HG03097 (cell line): ENCODE measurements around the gene KYNU.
A peak's percentile ranks its signal among the peaks of the same experiment; 100 is the strongest.
"Not testable (repeated sequence)": the region's sequence is repeated elsewhere in the genome, so short reads cannot be mapped to it uniquely, and the experiment has no call there.

Experiments
- ATAC-seq: cut with Tn5 transposase; IDR thresholded peaks from one replicate; pipeline ENCODE4 v1.9.1; 2021; ENCODE audit not compliant: unreplicated experiment, low FRiP score

The KYNU gene

DNA sequence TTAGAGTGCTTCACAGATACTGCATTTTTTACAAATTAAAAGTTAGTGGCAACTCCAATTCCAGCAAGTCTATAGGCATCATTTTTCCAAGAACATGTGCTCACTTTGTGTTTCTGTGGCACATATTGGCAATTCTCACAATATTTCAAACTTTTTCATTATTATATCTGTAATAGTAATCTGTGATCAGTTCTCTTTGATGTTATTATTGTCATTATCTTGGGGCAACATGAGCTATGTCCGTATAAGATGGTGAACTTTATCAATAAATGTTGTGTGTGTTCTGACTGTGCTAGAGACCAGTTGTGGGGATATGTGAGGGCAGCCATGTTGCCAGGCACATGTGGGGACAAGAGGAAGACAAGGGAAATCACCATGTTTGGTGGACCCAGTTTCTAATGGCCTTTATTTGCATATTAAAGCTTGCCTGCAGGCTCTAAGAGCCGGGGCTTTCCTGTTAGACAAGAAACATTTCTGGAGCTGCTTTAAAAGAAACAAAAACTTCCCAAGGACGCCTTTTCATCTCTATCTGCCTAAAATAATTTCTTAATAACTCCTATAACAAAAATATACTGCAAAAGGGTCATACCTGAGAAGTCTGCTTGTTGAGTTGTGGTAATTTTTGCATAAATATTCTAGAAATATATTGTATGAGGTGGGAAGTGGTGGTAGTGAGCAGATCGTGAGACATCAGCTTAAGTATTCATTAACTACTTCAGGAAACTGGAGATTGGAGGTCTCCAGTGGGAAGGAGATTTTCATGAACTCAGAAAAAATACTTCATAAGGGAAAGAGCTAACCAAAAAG, 37.2 kb downstream of the KYNU start:
- ATAC-seq: peak; percentile 98

GRCh38 chr2:142915502-142915901, 38.0 kb downstream of the KYNU start:
- ATAC-seq: no peak

DNA sequence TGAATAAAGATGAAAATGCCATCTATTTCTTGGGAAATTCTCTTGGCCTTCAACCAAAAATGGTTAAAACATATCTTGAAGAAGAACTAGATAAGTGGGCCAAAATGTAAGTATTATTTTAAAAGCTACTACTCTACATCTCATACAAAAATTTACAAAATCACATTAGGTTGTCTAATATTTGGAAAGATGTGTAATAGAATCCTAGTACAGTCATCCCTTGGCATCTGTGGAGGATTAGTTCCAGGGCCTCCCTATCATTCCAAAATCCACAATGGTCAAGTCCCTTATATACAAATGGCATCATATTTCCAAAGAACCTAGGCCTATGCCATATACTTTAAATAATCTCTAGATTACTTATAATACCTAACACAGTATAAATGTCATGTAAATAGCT, 41.2 kb downstream of the KYNU start:
- no peak for ATAC-seq

DNA sequence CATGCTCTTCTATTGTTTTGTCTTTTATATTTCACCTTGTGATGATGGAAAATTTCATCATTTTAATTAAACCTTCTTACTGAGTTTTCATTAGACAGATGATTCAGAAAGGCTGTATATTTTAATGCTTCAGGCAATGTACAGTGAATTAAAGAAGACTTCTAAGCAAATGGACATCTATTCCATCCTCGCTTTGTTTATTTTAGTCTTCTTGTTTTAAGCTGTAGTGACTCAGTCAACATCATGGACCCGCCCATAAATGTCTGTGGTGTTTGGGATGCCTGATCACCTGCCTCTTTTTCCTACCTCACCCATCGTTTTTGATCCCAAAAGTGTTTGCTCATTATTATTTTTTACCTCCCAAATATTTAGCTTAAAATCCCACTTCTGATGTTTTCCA, 43.1 kb downstream of the KYNU start:
- no peak for ATAC-seq

DNA sequence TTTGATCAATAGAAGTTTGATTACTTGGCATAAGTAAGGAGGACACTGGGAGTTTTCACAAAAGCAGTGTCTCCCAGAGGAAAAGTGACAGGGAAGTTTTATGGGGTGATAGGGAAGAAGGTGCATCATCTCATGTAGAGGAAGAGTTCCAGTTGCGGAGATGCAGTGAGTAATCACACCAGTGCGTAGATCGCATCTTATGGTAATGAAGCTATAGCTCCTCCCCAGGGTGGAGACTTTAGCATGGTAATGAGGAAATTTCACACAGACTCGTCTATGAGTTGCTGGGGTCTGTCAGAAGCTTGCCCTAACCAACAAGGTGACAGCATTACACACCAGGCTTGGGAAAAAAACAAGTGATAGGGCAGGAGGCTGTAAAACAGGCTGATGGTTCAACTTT, 49.0 kb downstream of the KYNU start:
- ATAC-seq: no peak

- ATAC-seq: no peak
These were observed 53.5 kb downstream of the KYNU start for GRCh38 chr2:142930835-142931398.

DNA sequence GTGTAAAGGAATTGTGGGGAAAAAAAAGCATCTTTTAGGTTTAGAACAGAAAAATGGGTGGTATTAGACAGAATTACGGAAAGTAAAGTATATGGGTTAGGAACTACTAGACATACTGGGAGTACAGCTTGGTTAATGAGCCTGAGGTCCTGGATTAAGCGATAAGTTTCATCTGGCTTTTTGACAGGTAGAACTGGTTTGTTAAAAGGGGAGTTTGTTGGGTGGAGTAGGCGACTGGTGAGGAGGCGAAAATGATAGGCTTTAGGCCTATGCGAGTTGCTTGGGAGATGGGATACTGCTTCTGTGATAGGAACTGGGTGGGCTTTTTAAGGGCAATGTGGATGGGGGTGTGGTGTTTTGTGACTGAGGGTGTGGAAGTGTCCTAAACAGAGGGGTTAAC, 56.5 kb downstream of the KYNU start:
- no peak for ATAC-seq

DNA sequence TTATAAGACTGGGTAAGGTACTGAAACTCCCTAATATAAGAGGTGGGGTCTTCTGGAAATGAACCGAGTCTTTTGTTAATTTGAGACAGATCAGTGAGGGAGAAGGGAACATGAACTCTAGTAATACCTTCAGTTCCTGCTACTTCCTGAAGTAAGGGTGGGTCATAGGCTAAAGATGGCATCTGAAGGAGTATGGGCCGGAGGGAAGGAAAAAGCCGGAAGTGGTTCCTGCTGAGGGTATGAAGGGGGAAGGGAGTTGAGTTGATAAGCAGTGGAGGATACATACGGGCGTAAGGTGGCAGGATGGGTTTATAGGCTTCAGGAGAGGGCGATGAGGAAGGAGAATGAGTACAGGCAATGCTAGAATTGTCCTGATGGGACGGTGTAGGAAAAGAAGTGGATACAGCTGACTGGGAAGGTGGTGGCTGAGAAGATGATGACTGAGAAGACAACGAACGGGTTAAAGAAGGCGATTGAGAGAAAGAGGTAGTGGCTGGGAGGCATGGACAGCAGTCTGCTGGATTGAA, 58.2 kb downstream of the KYNU start:
- ATAC-seq: no peak

- ATAC-seq: no peak
These were observed 59.2 kb downstream of the KYNU start for GRCh38 chr2:142936629-142937028.

DNA sequence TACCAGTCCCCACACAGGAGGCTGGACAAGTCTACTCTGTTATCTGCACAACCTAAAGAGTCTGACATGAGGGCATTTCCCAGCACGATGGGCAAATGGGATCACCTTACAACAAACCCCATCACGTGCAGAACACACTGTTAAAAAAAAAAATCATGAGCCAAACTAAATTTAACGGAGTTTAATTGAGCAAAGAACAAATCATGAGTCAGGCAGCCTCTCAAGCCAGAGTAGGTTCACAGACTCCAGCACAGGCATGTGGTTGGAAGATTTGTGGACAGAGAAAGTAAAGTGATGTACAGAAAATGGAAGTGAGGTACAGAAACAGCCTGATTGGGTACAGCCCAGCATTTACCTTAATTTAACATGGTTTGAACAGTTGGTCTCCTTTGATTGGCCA, 59.9 kb downstream of the KYNU start:
- no peak for ATAC-seq

- no peak for ATAC-seq
These were observed 60.8 kb downstream of the KYNU start for GRCh38 chr2:142938240-142938639.

GRCh38 chr2:142940606-142941223, 63.3 kb downstream of the KYNU start:
- no peak for ATAC-seq

GRCh38 chr2:142942690-142943089, 65.2 kb downstream of the KYNU start:
- ATAC-seq: no peak

DNA sequence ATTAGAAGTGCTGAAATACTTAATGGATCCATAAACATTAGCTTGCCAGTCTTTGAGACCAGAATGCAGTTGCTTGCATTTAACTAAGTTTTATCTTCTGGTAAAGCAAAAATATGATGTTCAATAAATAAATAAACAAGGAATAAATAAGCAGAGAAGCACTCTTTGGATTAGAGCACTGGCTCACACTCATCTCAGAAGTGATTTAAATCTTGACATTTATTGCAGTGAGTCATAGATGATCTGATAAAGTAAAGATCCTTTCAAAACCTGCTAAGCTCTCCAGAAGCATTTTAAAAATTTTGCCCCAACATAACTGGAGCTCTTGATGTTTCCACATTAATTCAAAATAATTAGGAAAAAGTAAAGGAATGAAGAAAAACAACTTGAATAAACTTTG, 66.8 kb downstream of the KYNU start:
- no peak for ATAC-seq

DNA sequence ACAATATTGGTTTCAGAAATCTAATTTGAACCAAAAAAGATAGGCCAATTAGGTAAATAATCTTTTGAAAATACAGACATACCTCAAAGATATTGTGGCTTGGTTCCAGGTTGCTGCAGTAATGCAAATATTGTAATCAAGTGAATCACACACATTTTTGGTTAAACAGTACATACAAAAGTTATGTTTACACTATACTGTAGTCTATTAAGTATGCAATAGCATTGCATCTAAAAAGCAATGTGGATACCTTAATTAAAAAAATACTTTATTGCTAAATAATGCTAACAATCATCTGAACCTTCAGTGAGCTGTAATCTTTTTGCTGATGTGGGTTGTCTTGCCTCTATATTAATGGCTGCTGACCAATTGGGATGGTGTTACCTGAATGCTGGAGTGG, 67.3 kb downstream of the KYNU start:
- no peak for ATAC-seq

- ATAC-seq: no peak
These were observed 69.5 kb downstream of the KYNU start for GRCh38 chr2:142946941-142947340.

GRCh38 chr2:142948723-142949122, 71.3 kb downstream of the KYNU start:
- ATAC-seq: not testable (repeated sequence)

DNA sequence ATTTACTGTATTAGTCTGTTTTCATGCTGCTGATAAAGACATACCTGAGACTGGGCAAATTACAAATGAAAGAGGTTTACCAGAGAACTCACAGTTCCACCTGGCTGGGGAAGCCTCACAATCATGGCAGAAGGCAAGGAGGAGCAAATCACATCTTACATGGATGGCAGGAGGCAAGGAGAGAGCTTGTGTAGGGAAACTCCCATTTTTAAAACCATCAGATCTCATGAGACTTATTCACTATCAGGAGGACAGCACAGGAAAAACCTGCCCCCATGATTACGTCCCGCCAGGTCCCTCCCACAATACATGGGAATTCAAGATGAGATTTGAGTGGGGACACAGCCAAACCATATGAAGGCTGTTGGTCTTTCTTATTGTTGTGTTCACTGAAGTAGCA, 72.9 kb downstream of the KYNU start:
- ATAC-seq: not testable (repeated sequence)

GRCh38 chr2:142951190-142952007, 73.9 kb downstream of the KYNU start:
- ATAC-seq: no peak

DNA sequence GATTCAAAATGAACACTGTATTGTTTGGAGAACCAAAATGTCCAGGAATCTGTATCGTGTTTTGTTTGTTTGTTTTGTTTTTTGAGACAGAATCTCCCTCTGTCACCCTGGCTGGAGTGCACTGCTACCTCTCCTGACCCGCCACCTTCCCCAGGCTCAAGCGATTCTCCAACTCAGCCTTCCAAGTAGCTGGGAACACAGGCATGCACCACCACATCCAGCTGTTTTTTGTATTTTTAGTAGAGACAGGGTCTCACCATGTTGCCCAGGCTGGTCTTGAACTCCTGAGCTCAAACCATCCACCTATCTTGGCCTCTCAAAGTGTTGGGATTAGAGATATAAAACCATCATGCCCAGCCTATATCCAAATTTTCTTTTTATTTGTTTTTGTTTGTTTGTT, 74.6 kb downstream of the KYNU start:
- ATAC-seq: no peak
